PC-3 (cell line): Measurements from ENCODE around the gene PIGB. TPM values are rescaled to one million over a fixed set of nuclear protein-coding genes. Genes with fewer than 3 reads are reported as not detected.

ENCODE experiments used
- ATAC-seq: fragments of 200-7000 bp; cut with Tn5 transposase; 2 replicates; pipeline ENCODE4 v1.9.1; 2020; ENCODE audit warnings: mild to moderate bottlenecking, moderate library complexity
- BruUV-seq: library from RNA; stranded (reverse); fragments of 400-500 nt; replicated peaks from 2 replicates; lab custom pipeline; 2021; lab: Mats Ljungman, UMichigan
- CTCF ChIA-PET: fragments of 300-600 bp; sonication (Branson Sonifier 250); formaldehyde crosslinking; loops from one replicate; lab custom pipeline; 2022; ENCODE audit warnings: antibody characterized with exemption; lab: Charles Lee
- POLR2A ChIA-PET: fragments of 300-600 bp; sonication (Branson Sonifier 250); formaldehyde crosslinking; loops from one replicate; lab custom pipeline; 2022; ENCODE audit warnings: antibody characterized with exemption; ENCODE audit not compliant: unreplicated experiment; lab: Charles Lee
- DNase-seq: peaks from one replicate; pipeline ENCODE4 v3.0.0-alpha.2; 2015
- H2AFZ ChIP-seq: fragments of 300-600 bp; sonication (generic); 2 replicates; pipeline ENCODE4 v1.6.0; 2016; ENCODE audit warnings: antibody characterized with exemption, low read length
- H3F3A ChIP-seq: fragments of 300-600 bp; sonication (generic); one replicate; pipeline ENCODE4 v1.6.0; 2017; ENCODE audit warnings: antibody characterized with exemption, low read length, control low read depth, mild to moderate bottlenecking; ENCODE audit not compliant: unreplicated experiment
- H3K27ac ChIP-seq: fragments of 300-600 bp; sonication (generic); 2 replicates; pipeline ENCODE4 v1.5.1; 2016; ENCODE audit warnings: mild to moderate bottlenecking, low read length
- H3K27me3 ChIP-seq: fragments of 300-600 bp; sonication (generic); 2 replicates; pipeline ENCODE4 v1.6.1; 2016; ENCODE audit warnings: low read length, mixed read lengths
- H3K36me3 ChIP-seq: fragments of 300-600 bp; sonication (generic); 2 replicates; pipeline ENCODE4 v1.6.1; 2016; ENCODE audit warnings: low read depth, mixed run types, low read length, mixed read lengths
- H3K4me1 ChIP-seq: fragments of 300-600 bp; sonication (generic); 2 replicates; pipeline ENCODE4 v1.5.1; 2016; ENCODE audit warnings: low read length; ENCODE audit not compliant: insufficient read depth
- H3K4me2 ChIP-seq: fragments of 300-600 bp; sonication (generic); 2 replicates; pipeline ENCODE4 v1.6.0; 2016; ENCODE audit warnings: low read length
- H3K4me3 ChIP-seq: fragments of 300-600 bp; sonication (generic); 2 replicates; pipeline ENCODE4 v1.5.1; 2016; ENCODE audit warnings: mild to moderate bottlenecking, low read length, mixed read lengths
- H3K79me2 ChIP-seq: fragments of 300-600 bp; sonication (generic); 2 replicates; pipeline ENCODE4 v1.6.1; 2017; ENCODE audit warnings: low read length, mixed read lengths
- H3K9ac ChIP-seq: fragments of 300-600 bp; sonication (generic); 2 replicates; pipeline ENCODE4 v1.6.0; 2016; ENCODE audit warnings: mild to moderate bottlenecking, low read length
- H3K9me2 ChIP-seq: fragments of 300-600 bp; sonication (generic); replicated peaks from 2 replicates; pipeline ENCODE4 v1.6.1; 2016; ENCODE audit warnings: mixed run types, low read length, mixed read lengths
- H3K9me3 ChIP-seq: fragments of 300-600 bp; sonication (generic); 2 replicates; pipeline ENCODE4 v1.6.1; 2016; ENCODE audit warnings: low read length, mixed read lengths
- H4K20me1 ChIP-seq: fragments of 300-600 bp; sonication (generic); 2 replicates; pipeline ENCODE4 v1.6.1; 2016; ENCODE audit warnings: low read length, mixed read lengths
- EZH2 ChIP-seq: fragments of 300-600 bp; sonication (generic); IDR thresholded peaks from one replicate; pipeline ENCODE4 v1.6.1; 2017; ENCODE audit warnings: antibody characterized with exemption, mild to moderate bottlenecking, low read length; ENCODE audit not compliant: unreplicated experiment
- EZH2phosphoT487 ChIP-seq: fragments of 300-600 bp; sonication (generic); IDR thresholded peaks from 2 replicates; pipeline ENCODE4 v1.6.1; 2018; ENCODE audit warnings: mild to moderate bottlenecking, antibody characterized with exemption, low read length, borderline replicate concordance
- intact Hi-C: fragments of 100-400 bp; cut with micrococcal nuclease; formaldehyde crosslinking; loops from 2 replicates; pipeline ENCODE4 v1.9.0; 2023
- total RNA-seq: library from RNA; depleted of rRNA; stranded (reverse); fragments of >200 nt; gene quantifications from 2 replicates; pipeline ENCODE4 v1.2.3, GENCODE V29; 2014
- TF ChIP-seq, protein P1 (sequence below): fragments of 300-600 bp; sonication (generic); conservative IDR thresholded peaks from 2 replicates; pipeline ENCODE4 v1.5.1; 2017; ENCODE audit warnings: antibody characterized with exemption, low read depth, mild to moderate bottlenecking, low read length

Gene PIGB
- total RNA-seq, 1 experiment from 2014 or later = 15.3 TPM

DNA sequence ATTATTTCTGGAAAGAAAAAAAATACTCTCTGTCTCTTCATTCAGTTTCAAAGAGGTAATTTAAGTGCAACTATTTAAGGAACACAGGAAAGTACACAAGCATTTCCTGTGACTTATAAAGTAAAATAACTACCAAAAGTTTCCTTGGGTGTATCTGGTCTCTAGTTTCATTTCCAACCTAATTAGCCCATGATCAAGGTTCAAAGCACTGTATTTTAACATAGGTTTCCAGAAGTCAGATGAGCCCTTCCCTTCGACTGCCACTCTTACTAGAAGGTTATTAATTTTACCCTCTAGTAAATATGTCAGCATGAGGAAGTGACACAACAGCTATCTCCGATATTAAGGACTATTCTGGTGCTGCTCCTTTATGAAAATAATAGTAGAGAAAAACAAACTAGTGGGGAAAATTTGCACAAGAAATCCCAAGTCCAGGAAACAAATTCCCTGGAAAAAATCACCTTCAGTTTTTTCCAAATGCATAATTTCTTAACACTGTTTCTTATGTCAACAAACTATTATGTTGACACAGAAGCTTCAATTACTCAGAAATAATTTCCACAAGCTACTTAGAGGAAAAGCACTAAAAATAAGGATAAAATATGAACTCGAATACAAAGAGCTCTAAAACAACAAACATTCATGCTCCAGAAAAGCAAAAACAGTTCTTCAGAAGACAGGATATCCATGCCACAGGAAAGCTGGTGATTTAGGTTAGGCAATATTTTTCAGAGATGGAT is 53.8 kb downstream of the PIGB start:
- ChIA-PET POLR2A (interaction anchor here (0.5 to 0.6 kb wide), 2 partner anchors 36 to 49 kb away, joined by 3 to 4 read pairs; partner anchors contain the start of genes CCPG1 and PIERCE2), CTCF (no interaction called here)
- Histone ChIP-seq H3K9me2 (no peaks in the 10 kb centered on the region), H3K4me2 (0 out of 2 replicates have a peak overlapping the region, but pooled peaks have one; percentile 6), H3K27me3 (no peaks in the 10 kb centered on the region), H3K4me3 (no peak overlapping the region), H3K36me3 (no peaks in the 10 kb centered on the region), H4K20me1 (no peaks in the 10 kb centered on the region), H3K27ac (no peak overlapping the region), H3F3A (no peaks in the 10 kb centered on the region), H2AFZ (no peak overlapping the region), H3K79me2 (no peaks in the 10 kb centered on the region), H3K9ac (no peak overlapping the region), H3K9me3 (no peaks in the 10 kb centered on the region), H3K4me1 (peaks cover 7% of the 10 kb centered on the region; the same call in 1 of the 2 replicates)
- TF ChIP-seq, protein P1, sequence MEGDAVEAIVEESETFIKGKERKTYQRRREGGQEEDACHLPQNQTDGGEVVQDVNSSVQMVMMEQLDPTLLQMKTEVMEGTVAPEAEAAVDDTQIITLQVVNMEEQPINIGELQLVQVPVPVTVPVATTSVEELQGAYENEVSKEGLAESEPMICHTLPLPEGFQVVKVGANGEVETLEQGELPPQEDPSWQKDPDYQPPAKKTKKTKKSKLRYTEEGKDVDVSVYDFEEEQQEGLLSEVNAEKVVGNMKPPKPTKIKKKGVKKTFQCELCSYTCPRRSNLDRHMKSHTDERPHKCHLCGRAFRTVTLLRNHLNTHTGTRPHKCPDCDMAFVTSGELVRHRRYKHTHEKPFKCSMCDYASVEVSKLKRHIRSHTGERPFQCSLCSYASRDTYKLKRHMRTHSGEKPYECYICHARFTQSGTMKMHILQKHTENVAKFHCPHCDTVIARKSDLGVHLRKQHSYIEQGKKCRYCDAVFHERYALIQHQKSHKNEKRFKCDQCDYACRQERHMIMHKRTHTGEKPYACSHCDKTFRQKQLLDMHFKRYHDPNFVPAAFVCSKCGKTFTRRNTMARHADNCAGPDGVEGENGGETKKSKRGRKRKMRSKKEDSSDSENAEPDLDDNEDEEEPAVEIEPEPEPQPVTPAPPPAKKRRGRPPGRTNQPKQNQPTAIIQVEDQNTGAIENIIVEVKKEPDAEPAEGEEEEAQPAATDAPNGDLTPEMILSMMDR = no peak
- TF ChIP-seq EZH2 (no peak), EZH2phosphoT487 (no peak)
- ATAC-seq (peak; percentile 40; the same call in 1 of the 2 replicates), DNase-seq (no peak)
- intact Hi-C loops = loop anchor here (5.0 kb wide), 1 partner anchor 64 kb away; no protein-coding TSS in a partner anchor
- BruUV-seq = no TSS peak

DNA sequence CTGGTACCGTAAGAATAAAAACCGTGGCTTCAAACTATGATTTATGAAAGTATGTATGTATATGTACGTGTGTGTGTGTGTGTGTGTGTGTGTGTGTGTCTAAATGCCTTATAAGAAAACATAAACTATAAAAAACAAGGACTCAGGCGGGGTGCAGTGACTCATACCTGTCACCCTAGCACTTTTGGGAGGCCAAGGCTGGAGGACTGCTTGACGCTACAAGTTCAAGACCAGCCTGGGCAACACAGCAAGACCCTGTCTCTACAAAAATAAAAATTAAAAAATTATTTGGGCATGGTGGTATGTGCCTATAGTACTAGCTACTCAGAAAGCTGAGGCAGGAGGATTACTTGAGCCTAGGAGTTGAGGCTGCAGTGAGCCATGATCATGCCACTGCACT is 60.1 kb downstream of the PIGB start:
- no peak overlapping the region for H3K4me2 ChIP-seq
- no peaks in the 10 kb centered on the region for H3K9me2 ChIP-seq
- no peaks in the 10 kb centered on the region for H3F3A ChIP-seq
- no peaks in the 10 kb centered on the region for H3K27me3 ChIP-seq
- H4K20me1 ChIP-seq = no peaks in the 10 kb centered on the region
- no peak overlapping the region for H3K27ac ChIP-seq
- H3K4me3 ChIP-seq = no peak overlapping the region
- intact Hi-C loops = no loop called here
- CTCF ChIA-PET = no interaction called here
- no peaks in the 10 kb centered on the region for H3K79me2 ChIP-seq
- no peak for DNase-seq
- BruUV-seq = no TSS peak
- H3K9me3 ChIP-seq = no peaks in the 10 kb centered on the region
- no peak overlapping the region for H2AFZ ChIP-seq
- no peaks in the 10 kb centered on the region for H3K4me1 ChIP-seq
- TF ChIP-seq, protein P1 = no peak
- TF ChIP-seq EZH2 (no peak), EZH2phosphoT487 (no peak)
- no peak for ATAC-seq
- no peaks in the 10 kb centered on the region; the same call in 1 of the 2 replicates for H3K36me3 ChIP-seq
- POLR2A ChIA-PET = no interaction called here
- no peak overlapping the region for H3K9ac ChIP-seq

DNA sequence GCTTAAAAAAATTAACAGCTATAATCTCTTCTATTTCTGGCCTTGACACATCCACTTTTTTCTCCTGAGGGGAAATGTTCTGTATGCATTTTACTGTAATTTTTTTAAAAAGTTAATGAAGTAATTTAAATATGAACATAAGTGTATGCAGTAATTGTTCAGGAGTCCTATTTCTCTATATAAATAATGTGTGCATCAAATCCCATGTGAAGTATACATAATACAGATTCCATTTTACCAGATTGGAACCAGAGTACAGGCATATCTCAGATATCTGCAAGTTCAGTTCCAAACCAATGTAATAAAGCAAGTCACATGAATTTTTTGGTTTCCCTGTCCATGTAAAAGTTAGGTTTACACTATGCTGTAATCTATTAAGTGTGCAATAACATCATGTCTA is 62.6 kb downstream of the PIGB start:
- POLR2A ChIA-PET = no interaction called here
- TF ChIP-seq EZH2 = no peak
- no peak for TF ChIP-seq EZH2phosphoT487
- TF ChIP-seq, protein P1 = no peak
- Histone ChIP-seq H3K27ac (no peak overlapping the region), H3K9ac (no peak overlapping the region), H3K9me2 (no peaks in the 10 kb centered on the region), H2AFZ (no peak overlapping the region), H3F3A (no peaks in the 10 kb centered on the region), H3K36me3 (no peaks in the 10 kb centered on the region; the same call in 1 of the 2 replicates), H3K4me1 (no peaks in the 10 kb centered on the region), H3K79me2 (no peaks in the 10 kb centered on the region), H3K4me3 (no peak overlapping the region), H3K27me3 (no peaks in the 10 kb centered on the region), H3K4me2 (no peak overlapping the region), H3K9me3 (no peaks in the 10 kb centered on the region), H4K20me1 (no peaks in the 10 kb centered on the region)
- ATAC-seq (no peak), DNase-seq (no peak)
- CTCF ChIA-PET = no interaction called here
- no TSS peak for BruUV-seq
- intact Hi-C loops = no loop called here
